ENCODE results near the gene CYB561D2.

CYB561D2 gene

GRCh38 chr3:50356553-50356952 lies 5.9 kb downstream of the CYB561D2 start:
- peak overlapping the region in 3 of 7 experiments; percentile 13 to 98 (median 15) for H3K4me3 ChIP-seq
- peak overlapping the region in 8 of 21 experiments; percentile 6 to 95 (median 44) for H3K27ac ChIP-seq

GRCh38 chr3:50357481-50357880 lies 6.8 kb downstream of the CYB561D2 start:
- Histone ChIP-seq H3K4me3 (peak overlapping the region; percentile 69 to 98 (median 79)), H3K27ac (peak overlapping the region in 8 of 21 experiments; percentile 14 to 99 (median 94))

GRCh38 chr3:50358355-50358910 lies 7.8 kb downstream of the CYB561D2 start:
- peak overlapping the region; percentile 71 to 99 (median 94) for H3K27ac ChIP-seq

GRCh38 chr3:50358911-50359759 lies 8.5 kb downstream of the CYB561D2 start, which contains the start of gene TMEM115:
Gene TMEM115, minus strand, starts transcription at chr3:50359521. Its CDS starts 458 bp downstream, at chr3:50359063.
- Histone ChIP-seq H3K4me3 (peak within 1 kb of the TSS; percentile 69 to 98 (median 79)), H3K27ac (peak within 1 kb of the TSS; percentile 71 to 99 (median 94))

More at GRCh38 chr3:50358355-50358910, 7.8 kb downstream of the CYB561D2 start:
- H3K4me3 ChIP-seq = peak overlapping the region; percentile 69 to 98 (median 79)

DNA sequence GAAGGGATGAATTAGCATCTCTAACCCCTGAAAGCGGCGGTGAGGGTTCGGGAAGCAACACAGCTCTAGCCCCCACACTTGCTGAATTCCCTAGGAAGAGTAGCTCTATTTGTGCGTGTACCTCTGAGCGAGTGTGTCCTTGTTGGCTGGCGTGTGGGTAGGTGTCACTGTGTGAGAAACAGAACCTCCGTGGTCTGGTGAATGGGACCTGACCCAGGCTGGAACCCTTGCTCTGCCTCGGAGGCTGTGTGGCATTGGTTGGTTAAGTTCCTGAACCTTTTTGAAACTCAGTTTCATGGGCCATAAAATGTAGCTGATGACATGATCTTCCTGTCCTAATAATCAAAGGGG lies 9.1 kb downstream of the CYB561D2 start:
- H3K27ac ChIP-seq = peak overlapping the region in 3 of 21 experiments; percentile 93 to 97 (median 97)
- peak overlapping the region in 2 of 7 experiments; percentile 76 to 94 for H3K4me3 ChIP-seq

DNA sequence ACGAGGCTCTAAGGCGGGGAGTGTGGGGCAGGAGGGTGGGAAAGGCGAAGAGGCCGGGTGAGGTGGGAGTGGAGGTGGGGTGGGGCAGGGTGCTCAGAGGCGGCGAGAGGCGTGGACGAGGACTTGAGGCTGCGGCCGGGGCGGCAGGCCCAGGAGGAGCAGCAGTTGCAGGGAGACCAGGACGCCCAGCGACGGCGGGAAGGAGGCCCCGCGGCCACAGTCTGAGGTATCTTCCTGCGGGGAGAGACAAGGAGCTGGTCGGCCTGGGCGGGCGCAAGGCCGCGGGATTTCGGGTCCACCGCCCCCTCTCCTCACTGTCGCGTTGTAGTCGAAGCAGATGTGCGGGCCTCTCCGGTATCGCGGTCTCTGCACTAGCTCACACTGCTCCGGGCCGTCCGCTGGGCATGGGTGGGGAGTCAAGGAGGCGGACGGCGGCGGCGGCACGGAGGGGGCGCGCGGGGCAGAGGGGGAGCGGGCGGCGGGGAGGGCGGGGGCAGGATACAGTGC lies 14.0 kb downstream of the CYB561D2 start:
- H3K27ac ChIP-seq = peak overlapping the region in 13 of 21 experiments; percentile 2 to 78 (median 40)
- H3K4me3 ChIP-seq = peak overlapping the region; percentile 44 to 57 (median 51)

DNA sequence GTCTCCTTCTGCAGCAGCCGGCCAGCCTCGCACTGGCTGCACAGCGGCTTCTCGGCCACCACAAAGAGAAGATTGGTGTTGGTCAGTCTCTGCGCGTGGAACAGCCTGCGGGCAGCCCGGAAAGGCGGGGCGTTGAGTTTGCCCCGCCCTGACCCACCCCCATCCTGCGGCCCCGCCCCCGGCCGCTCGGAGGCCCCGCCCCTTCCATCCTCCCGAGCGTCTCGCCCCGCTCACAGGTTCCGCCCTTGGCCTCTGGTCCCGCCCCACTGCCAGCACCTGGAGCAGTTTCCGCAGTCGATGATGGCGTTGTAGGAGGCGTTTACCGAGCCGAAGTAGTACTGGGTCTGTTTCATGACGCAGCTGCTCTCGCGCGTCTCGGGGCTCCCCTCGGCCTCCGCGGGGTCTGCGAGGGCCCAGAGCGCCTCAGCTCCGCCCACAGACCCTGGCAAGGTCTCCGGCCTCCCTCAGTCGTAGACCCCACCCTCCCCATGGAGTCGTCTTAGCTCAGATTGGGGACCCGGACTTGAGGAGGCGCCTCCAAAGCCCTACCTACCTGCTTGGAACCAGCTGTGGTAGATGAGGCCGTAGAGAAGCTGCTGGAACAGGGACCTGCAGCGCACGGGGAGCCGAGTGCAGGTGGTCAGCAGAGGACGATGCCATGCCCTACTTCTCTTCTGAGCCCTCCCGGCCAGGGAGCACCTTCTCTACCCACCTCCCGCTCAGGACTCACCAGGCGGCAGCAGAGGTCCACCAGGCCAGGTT lies 14.6 kb downstream of the CYB561D2 start:
- Histone ChIP-seq H3K27ac (peak overlapping the region in 19 of 21 experiments; percentile 15 to 84 (median 59)), H3K4me3 (peak overlapping the region; percentile 44 to 57 (median 51))

GRCh38 chr3:50365842-50366220 lies 15.2 kb downstream of the CYB561D2 start:
- H3K4me3 ChIP-seq = peak overlapping the region; percentile 44 to 57 (median 51)
- peak overlapping the region in 13 of 21 experiments; percentile 29 to 84 (median 59) for H3K27ac ChIP-seq

DNA sequence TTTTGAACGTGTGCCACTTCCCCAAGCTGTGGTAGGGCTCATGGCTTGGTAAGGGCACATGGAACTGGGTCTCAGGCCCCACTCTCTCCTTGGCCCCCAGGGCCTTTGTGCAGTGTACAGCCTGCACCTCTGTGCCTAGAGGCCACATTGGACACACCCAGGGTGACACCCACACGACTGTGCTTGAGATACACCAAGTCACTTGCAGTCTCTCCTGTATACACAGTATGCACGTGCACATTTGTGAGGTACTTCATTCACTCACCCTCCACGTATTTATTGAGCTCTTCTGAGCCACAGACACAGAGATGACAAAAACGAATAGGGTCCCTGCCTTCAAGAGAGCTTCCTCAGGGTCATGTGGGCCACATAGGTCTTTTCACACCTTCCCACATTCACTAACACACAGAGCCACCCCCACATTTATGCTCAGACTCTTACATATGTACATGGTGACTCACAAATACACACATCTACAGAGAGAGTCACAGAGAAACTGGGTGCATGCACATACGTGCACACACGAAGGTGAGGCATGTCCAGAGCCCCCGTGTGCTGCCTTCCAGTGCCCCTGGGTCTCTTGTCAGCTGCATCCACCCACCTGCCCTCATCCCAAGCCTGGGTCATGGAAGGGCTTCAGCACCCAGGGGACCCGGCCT lies 18.5 kb downstream of the CYB561D2 start:
- H3K4me3 ChIP-seq = no peak overlapping the region

GRCh38 chr3:50370594-50370993 lies 19.9 kb downstream of the CYB561D2 start:
- Histone ChIP-seq H3K27ac (no peak overlapping the region), H3K4me3 (no peak overlapping the region)

More for the DNA sequence above, 18.5 kb downstream of the CYB561D2 start:
- no peak overlapping the region for H3K27ac ChIP-seq

DNA sequence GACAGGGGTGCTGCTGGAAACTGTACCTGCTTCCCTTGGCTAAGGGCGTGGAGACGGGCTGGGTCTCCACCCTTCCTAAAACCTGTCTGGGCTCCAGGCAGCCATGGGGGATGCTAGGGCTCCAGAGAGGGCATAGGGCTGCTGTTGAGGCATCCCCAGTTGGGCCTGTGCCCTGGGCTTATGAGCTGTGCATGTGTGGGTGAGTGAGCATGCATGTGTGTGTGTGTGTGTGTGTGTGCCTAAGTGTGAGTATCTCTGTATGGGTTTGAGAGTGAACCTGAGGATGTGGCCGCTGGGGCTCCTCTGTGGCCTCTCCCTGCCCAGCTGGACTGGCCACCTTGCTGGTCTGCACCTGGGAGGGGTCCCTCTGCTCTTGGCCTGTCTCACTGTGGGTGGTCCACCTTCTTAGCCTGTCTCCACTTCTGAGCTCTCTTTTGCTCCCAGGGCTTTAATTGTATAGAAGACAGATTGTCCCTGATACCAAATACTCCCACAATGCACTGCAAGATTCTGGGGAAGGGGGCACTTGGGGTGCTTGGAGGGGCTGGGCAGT lies 20.5 kb downstream of the CYB561D2 start:
- no peak overlapping the region for H3K27ac ChIP-seq
- no peak overlapping the region for H3K4me3 ChIP-seq

DNA sequence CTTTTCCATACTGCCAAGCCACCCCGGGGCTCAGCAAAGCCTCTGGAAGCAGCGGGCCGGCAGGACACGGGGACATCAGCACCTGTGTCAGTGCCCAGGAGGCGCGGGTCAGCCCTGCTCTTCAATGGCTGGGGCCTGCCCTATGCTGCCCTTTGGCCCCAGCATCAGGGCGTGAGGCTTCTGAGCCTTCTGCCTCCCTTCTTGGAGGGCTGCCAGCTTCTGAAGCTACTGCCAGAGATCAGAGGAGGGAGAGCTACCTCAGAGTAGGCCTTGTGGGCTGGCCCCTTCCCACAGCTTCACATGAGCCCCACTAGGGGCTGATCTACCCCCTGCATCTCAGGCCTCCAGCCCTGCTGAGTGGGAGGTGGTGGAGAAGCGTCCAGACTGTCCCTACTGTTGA lies 21.7 kb downstream of the CYB561D2 start:
- Histone ChIP-seq H3K27ac (no peak overlapping the region), H3K4me3 (no peak overlapping the region)

DNA sequence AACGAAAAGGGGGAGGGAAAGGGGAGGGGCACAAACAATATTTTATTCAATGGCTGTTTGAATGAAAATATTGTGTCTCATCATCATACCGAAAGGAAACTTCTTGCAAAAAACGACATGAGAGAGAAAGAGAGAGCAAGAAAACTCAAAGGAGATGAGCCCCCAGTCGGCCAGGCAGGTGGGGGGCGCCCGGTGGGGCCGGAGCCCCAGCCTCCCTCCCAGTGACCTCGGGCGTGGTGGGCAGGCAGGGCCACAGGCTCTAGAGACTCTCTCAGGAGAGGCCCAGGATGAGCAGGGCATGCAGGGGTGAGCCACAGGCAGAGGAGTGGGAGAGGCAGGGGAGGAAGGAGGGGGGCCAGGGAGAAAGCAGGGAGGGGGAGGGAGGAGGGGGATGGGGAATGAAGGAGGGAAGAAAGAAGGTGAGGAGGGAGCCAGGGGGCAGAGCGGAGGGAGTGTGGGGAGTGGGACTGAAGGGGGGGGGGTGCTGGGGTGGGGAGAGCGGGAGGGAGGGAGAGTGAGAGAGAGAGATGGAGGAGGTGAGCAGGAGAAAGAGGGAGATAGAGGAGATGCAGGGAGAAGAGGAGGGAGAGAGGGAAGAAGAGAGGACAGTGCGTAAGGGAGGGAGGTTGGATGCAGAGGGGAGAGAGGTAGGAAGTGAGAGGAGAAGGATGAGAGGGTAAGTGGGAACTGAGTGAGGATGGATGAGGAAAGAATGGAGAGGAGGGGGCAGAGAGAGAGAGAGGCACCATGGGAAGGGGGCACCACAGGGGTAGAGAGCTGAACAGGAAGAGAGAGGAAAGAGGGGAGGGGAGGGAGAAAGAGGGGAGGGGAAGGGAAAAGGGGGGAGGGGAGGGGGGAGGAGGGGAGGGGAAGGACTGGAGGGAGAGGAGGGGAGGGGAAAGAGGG lies 22.7 kb downstream of the CYB561D2 start:
- Histone ChIP-seq H3K4me3 (no peak overlapping the region), H3K27ac (no peak overlapping the region)

DNA sequence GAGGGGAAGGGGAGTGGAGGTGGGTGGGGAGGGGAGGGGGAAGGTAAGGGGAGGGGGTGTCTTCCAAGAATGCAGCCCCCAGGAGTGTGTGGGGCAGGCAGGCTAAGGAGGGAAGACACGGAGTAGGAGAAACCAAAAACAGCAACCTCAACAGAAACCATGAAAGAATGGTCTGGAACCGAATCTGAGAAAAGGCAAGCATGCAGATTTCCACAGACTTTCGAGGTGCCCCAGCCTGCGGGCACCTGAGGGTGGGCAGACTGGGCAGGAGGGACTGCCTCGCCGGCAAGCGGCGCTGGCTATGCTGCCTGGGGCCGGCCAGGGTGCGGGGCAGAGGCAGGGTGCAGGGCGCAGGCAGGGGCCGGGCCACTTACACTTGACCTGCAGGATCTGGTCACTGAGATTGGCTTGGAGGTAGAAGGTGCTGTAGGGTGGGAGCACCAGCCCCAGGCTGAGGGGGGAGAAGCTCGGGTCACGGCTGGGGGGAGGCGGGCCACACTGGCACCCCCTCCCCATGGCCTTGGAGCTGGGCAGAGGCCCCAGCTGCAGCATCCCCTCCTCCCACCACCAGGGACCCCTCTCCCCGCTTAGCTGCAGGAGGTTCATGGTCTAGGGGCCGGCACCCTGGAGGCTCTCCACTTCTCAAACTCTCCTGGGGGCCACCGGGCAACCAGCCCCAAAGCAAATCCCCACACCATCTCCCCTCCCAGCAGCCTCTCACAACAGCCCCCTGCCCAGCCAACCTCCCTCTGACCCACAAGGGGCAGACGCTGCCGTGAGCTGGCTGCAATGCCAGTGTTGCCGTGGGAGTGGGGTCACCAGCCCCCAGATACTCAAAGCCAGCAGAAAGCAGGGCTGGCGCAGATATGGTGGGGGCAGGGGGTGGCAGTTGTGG lies 23.9 kb downstream of the CYB561D2 start:
- H3K27ac ChIP-seq = no peak overlapping the region

GRCh38 chr3:50375258-50375931 lies 24.7 kb downstream of the CYB561D2 start:
- Histone ChIP-seq H3K27ac (no peak overlapping the region), H3K4me3 (no peak overlapping the region)

More for the DNA sequence above, 23.9 kb downstream of the CYB561D2 start:
- H3K4me3 ChIP-seq = no peak overlapping the region

DNA sequence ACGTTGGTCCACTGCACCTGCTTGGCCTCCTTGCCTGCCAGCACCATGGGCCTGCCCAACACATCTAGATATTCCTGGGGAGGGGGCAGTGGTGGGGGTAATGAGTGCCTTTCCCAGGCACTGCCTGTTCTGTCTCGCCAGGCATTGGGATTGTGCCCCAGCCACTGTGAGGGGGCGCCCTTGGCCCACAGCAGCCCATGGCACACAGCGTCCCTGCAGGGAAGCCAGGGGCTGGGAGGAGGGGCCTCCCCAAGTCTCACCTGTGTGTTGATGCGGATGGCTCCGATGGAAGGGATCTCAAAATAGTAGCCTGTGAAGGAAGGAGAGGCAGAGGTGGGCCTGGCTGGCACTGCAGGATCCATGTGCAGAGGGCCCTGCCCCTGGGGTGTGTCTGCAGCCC lies 27.4 kb downstream of the CYB561D2 start:
- no peak overlapping the region for H3K27ac ChIP-seq
- H3K4me3 ChIP-seq = no peak overlapping the region

Measured in skin epidermis (tissue), 12 donors.